Stimulated activated CD4-positive, alpha-beta T cell treated with anti-CD3 and anti-CD28 coated beads, Interleukin-4, amount 100 ng/mL, for 4 hours (primary cell): ENCODE measurements around the gene CDC42SE1.

Source experiments
- DNase-seq, 2 experiments: peaks; one replicate each; pipeline ENCODE4 v3.0.0-alpha.2; 2020

Gene CDC42SE1

DNA sequence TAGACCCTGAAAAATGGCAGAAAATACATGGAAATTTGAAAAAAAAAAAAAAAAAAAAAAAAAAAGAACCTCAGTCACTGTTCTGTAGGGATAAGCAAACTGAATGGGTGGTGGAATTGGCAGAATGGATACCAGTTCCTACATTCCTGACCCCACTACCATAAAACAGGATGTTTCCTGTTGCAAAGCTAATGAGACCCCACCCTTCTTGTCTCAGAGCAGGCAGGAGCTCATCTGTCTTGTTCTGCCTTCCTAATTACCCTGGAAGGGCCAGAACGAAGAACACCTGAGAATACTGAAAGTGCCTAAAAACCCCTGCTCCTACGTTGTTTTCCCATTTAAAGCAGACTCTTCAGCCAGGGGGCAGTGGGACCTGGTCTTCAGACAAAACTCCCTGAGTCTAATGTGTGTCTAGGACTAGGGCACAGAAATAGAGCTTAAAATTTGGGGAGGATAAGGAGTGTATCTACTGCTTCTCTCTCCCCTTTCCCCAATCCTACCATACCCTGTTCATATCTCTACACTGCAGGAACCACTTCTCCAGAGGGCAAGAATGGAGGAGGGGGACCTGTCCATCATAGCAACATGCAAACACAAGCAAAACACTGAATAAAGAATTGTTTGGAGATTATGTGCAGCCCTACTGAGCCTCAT lies 7.9 kb downstream of the CDC42SE1 start:
- DNase-seq = no peak

- no peak for DNase-seq
Measured at GRCh38 chr1:151050051-151050688, 9.3 kb downstream of the CDC42SE1 start.

DNA sequence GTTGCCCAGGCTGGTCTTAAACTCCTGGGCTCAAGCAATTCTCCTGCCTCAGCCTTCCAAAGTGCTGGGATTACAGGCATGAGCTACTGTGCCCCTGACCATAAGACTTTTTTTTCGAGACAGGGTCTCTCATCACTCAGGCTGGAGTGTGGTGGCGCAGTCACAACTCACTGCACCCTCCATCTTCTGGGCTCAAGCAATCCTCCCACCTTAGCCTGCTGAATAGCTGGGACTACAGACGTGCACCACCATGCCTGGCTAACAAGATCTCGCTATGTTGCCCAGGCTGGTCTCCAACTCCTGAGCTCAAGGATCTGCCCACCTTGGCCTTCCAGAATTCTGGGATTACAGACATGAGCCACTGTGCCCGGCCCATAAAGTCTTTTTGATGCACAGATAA lies 10.0 kb downstream of the CDC42SE1 start:
- no peak for DNase-seq

DNA sequence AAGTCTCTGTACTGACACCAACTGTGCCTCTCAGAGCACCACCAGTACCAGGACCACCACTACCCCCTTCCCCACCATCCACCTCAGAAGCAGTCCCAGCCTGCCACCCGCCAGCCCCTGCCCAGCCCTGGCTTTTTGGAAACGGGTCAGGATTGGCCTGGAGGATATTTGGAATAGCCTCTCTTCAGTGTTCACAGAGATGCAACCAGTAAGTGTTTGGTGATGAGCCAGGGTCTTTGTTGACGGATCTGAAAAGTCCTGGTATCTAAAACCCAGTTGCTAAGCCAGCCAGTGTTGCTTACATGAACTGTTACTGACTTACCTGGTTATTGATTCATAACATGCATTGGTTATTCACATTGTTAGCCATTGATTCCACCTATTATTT lies 10.8 kb downstream of the CDC42SE1 start:
- no peak for DNase-seq

- DNase-seq = peak; percentile 38 to 40
Measured at GRCh38 chr1:151047925-151048644, 11.3 kb downstream of the CDC42SE1 start.

DNA sequence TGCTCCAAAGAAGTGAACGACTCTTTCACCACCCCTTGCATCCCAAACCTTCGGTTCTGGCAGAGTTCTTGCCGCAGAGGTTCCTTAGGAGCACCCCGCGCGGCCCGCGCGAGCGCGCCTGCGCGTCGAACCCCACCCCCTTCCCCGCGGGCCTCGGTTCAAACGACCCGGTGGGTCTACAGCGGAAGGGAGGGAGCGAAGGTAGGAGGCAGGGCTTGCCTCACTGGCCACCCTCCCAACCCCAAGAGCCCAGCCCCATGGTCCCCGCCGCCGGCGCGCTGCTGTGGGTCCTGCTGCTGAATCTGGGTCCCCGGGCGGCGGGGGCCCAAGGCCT lies 11.9 kb downstream of the CDC42SE1 start, which contains the start of gene C1orf56:
C1orf56 (plus strand) TSS at position 161 of the 334 bp plus-strand sequence; CDS start at position 258, 97 bp downstream.
- peak; percentile 51 to 59 for DNase-seq

GRCh38 chr1:151043163-151043562 lies 16.3 kb downstream of the CDC42SE1 start:
- no peak for DNase-seq

DNA sequence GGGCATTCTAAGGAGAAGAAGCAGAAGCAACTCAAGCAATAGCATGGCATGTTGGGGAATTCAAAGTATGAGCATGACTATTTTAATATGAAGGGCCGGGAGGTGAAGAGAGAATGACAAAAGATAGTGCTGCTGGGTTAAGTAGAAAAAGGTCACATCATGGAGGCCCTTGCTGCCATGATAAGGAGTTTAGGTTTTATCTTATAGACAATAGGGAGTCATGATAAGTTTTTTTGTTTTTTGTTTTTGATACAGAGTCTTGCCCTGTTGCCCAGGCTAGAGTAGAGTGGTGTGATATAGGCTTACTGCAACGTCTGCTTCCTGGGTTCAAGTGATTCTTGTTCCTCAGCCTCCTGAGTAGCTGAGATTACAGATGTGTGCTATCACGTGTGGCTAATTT lies 19.9 kb downstream of the CDC42SE1 start:
- no peak for DNase-seq

GRCh38 chr1:151037032-151037431 lies 22.4 kb downstream of the CDC42SE1 start:
- no peak for DNase-seq

DNA sequence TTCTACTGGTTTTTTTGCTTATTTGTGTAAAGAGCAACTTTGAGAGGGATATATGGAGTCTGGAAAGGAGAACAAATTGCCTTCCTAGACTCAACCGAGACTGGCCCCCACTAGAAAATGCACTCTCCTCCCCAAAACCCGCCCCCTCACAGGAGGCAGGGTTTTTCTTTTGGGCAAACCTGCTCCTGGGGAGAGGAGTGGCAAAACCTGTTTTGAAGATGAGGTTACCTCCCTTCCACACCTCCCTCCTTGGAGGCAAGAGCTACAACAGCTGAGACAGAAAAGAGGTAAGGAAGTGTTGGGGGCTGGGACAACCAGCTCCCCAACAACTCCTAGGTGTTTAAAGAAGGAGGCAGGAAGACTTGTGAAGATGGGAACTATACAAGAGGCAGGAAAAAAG lies 23.1 kb downstream of the CDC42SE1 start, which contains the start of gene BNIPL:
BNIPL (plus strand) TSS at position 231 of the 400 bp plus-strand sequence; CDS start at position 371, 140 bp downstream.
- DNase-seq = no peak

GRCh38 chr1:151035167-151035566 lies 24.3 kb downstream of the CDC42SE1 start:
- no peak for DNase-seq

GRCh38 chr1:151032164-151032563 lies 27.3 kb downstream of the CDC42SE1 start:
- no peak for DNase-seq

- no peak for DNase-seq
Measured at GRCh38 chr1:151026460-151026859, 33.0 kb downstream of the CDC42SE1 start.

- peak; percentile 76 to 79 for DNase-seq
Measured at GRCh38 chr1:151024540-151025146, 34.8 kb downstream of the CDC42SE1 start.

- no peak for DNase-seq
Measured at GRCh38 chr1:151013518-151013917, 45.9 kb downstream of the CDC42SE1 start.

DNA sequence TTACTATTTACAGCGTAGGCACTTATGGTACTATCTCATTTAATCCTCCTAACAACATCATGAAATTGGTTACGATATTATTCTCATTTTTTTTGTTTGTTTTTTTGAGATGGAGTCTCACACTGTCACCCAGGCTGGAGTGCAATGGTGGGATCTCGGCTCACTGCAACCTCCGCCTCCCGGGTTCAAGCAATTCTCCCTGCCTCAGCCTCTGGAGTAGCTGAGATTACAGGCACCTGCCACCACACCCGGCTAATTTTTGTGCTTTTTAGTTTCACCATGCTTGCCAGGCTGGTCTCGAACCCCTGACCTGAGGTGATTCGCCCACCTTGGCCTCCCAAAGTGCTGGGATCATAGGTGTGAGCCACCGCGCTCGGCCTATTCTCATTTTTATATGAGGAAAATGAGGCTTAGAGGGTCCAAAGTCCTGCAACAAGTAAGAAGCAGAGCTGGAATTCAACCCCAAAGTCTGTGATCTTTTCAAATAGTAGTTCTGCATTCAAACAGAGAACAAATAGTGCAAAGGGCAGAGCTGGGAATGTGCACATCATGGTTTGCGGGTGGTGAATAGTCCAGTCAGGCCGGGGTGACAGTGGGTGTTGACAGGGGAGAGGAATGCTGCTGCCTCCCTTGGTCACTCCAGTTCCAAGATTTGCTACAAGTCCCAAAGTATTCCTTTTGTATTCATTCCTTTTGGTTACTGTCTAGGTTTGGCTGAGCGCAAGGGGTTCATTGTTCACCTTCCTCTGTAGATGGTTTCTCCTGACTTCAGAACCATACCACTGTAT lies 46.5 kb downstream of the CDC42SE1 start:
- DNase-seq = no peak

- DNase-seq = no peak
Measured at GRCh38 chr1:151011154-151011850, 48.1 kb downstream of the CDC42SE1 start.

- DNase-seq = no peak
Measured at GRCh38 chr1:151010346-151010726, 49.1 kb downstream of the CDC42SE1 start.

- DNase-seq = no peak
Measured at GRCh38 chr1:151009674-151010345, 49.6 kb downstream of the CDC42SE1 start.

DNA sequence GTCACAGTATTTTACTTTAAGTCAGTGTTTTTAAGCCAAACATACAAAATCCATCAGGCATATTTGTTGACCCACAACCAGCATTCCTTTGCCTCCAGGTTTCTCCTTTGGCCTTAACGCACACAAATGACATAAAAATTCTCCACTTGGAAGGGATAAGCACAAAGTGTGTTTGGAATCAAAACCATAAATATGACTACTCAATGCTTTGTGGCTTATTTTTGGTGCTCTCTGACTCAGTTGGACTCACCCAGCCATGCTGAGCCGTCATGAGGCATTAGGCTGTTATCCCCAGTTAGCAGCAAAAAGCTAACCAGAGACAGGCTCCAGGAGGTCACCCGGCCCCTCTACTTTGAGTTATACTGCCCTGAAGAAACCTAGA lies 50.2 kb downstream of the CDC42SE1 start:
- no peak for DNase-seq
